GM12878 (cell line): ENCODE data around the gene DISC1. TPM values are rescaled to one million over a fixed set of nuclear protein-coding genes. Genes with fewer than 3 reads are reported as not detected.

Experiments
- ATAC-seq: fragments of 200-7000 bp; cut with Tn5 transposase; 3 replicates; pipeline ENCODE4 v1.9.1; 2020; ENCODE audit warnings: mild to moderate bottlenecking, moderate library complexity
- BruUV-seq: library from RNA; stranded (reverse); fragments of 400-500 nt; replicated peaks from 2 replicates; lab custom pipeline; 2021; lab: Mats Ljungman, UMichigan
- CTCF ChIA-PET: fragments of 300-600 bp; sonication (Branson Sonifier 250); formaldehyde crosslinking; extraction: SDS; loops from one replicate; lab custom pipeline; 2021; ENCODE audit warnings: inconsistent platforms; lab: Yijun Ruan, JAX
- POLR2A ChIA-PET: fragments of 350-600 bp; formaldehyde crosslinking; extraction: SDS; loops from one replicate; lab custom pipeline; 2021; ENCODE audit warnings: inconsistent platforms; lab: Charles Lee
- RAD21 ChIA-PET: fragments of 300-600 bp; sonication (Branson Sonifier 250); formaldehyde crosslinking; loops from one replicate; lab custom pipeline; 2023; ENCODE audit warnings: antibody characterized with exemption; ENCODE audit not compliant: unreplicated experiment; lab: Charles Lee
- SMC1A ChIA-PET: fragments of 300-600 bp; sonication (Branson Sonifier 250); formaldehyde crosslinking; loops from one replicate; lab custom pipeline; 2023; ENCODE audit not compliant: unreplicated experiment, uncharacterized antibody; lab: Charles Lee
- DNase-seq: peaks from one replicate; pipeline ENCODE4 v3.0.0-alpha.2; 2011; ENCODE audit warnings: low read depth, low spot score
- FAIRE-seq: peaks from 3 replicates; lab custom pipeline; 2011; peaks lifted over from hg19 to GRCh38; lab: Jason Lieb, UNC
- H2AFZ ChIP-seq: 2 replicates; pipeline ENCODE4 v1.6.0; 2011; ENCODE audit warnings: low read depth, low read length, control low read depth; ENCODE audit not compliant: control insufficient read depth
- H3K27ac ChIP-seq: 2 replicates; pipeline ENCODE4 v1.5.1; 2011; ENCODE audit warnings: control low read depth; ENCODE audit not compliant: control insufficient read depth, insufficient read depth
- H3K27me3 ChIP-seq, 2 experiments: replicated peaks in 1 of 2; 2 replicates each; pipeline versions ENCODE4 v1.6.0 to v1.6.1; 2011; ENCODE audit warnings: low read length in 1 of 2; ENCODE audit not compliant: control insufficient read depth in 2 of 2, insufficient read depth in 2 of 2
- H3K36me3 ChIP-seq, 2 experiments: 2 replicates each; pipeline ENCODE4 v1.5.1; 2011; ENCODE audit warnings: low read length in 1 of 2; ENCODE audit not compliant: control insufficient read depth in 2 of 2, insufficient read depth in 2 of 2
- H3K4me1 ChIP-seq: 2 replicates; pipeline ENCODE4 v1.6.1; 2011; ENCODE audit warnings: mild to moderate bottlenecking, low read length, moderate library complexity, mixed read lengths; ENCODE audit not compliant: control insufficient read depth, insufficient read depth
- H3K4me2 ChIP-seq: 2 replicates; pipeline ENCODE4 v1.6.0; 2011; ENCODE audit warnings: control low read depth; ENCODE audit not compliant: control insufficient read depth, insufficient read depth
- H3K4me3 ChIP-seq: fragments of 200-600 bp; sonication (generic); 2 replicates; pipeline ENCODE4 v1.5.1; 2016
- H3K79me2 ChIP-seq: 2 replicates; pipeline ENCODE4 v1.6.0; 2011; ENCODE audit warnings: low read length; ENCODE audit not compliant: control insufficient read depth, insufficient read depth
- H3K9ac ChIP-seq: 2 replicates; pipeline ENCODE4 v1.8.0; 2011; ENCODE audit warnings: low read length, control low read depth, mixed read lengths; ENCODE audit not compliant: control insufficient read depth, insufficient read depth
- H3K9me3 ChIP-seq: replicated peaks from 3 replicates; pipeline ENCODE4 v1.5.1; 2011; ENCODE audit warnings: mild to moderate bottlenecking, low read length; ENCODE audit not compliant: control insufficient read depth, insufficient read depth
- H4K20me1 ChIP-seq: 2 replicates; pipeline ENCODE4 v1.6.0; 2011; ENCODE audit not compliant: control insufficient read depth, insufficient read depth
- ATF3 ChIP-seq: IDR thresholded peaks from 2 replicates; pipeline ENCODE4 v1.6.1; 2011; ENCODE audit warnings: low read depth, mild to moderate bottlenecking, low read length, moderate library complexity, borderline replicate concordance; ENCODE audit errors: extremely low read depth
- CEBPB ChIP-seq, 2 experiments: fragments of 150-350 bp in 1 of 2; IDR thresholded peaks; 2 replicates each; pipeline ENCODE4 v1.6.1; 2012 to 2014; ENCODE audit warnings: low read depth in 2 of 2, low read length in 2 of 2, borderline replicate concordance in 1 of 2, inconsistent platforms in 1 of 2
- ESRRA ChIP-seq: IDR thresholded peaks from 2 replicates; pipeline ENCODE4 v1.6.1; 2012; ENCODE audit warnings: mild to moderate bottlenecking, low read length, improper control_type of control experiment
- HDAC6 ChIP-seq: fragments of 200-600 bp; sonication (generic); IDR thresholded peaks from one replicate; pipeline ENCODE4 v1.8.0; 2017; ENCODE audit warnings: antibody characterized with exemption; ENCODE audit not compliant: unreplicated experiment
- IKZF1 ChIP-seq: fragments of 450-650 bp; conservative IDR thresholded peaks from 2 replicates; pipeline ENCODE4 v1.6.1; 2017; ENCODE audit warnings: antibody characterized with exemption, mild to moderate bottlenecking
- IKZF2 ChIP-seq, 2 experiments: fragments of 450-650 bp; IDR thresholded peaks; 2 replicates each; pipeline ENCODE4 v1.6.1; 2017; ENCODE audit warnings: mild to moderate bottlenecking in 2 of 2, moderate library complexity in 2 of 2
- IRF3 ChIP-seq: fragments of 450-650 bp; IDR thresholded peaks from 2 replicates; pipeline ENCODE4 v1.6.1; 2014; ENCODE audit warnings: mild to moderate bottlenecking
- LARP7 ChIP-seq: fragments of 450-650 bp; IDR thresholded peaks from 2 replicates; pipeline ENCODE4 v1.6.1; 2017; ENCODE audit warnings: mild to moderate bottlenecking
- NFXL1 ChIP-seq: fragments of 450-650 bp; IDR thresholded peaks from 2 replicates; pipeline ENCODE4 v1.6.1; 2017; ENCODE audit warnings: antibody characterized with exemption, mild to moderate bottlenecking, borderline replicate concordance
- PAX8 ChIP-seq: fragments of 450-650 bp; IDR thresholded peaks from 2 replicates; pipeline ENCODE4 v1.6.1; 2017; ENCODE audit warnings: mild to moderate bottlenecking, moderate library complexity
- PKNOX1 ChIP-seq: fragments of 450-650 bp; IDR thresholded peaks from 2 replicates; pipeline ENCODE4 v1.6.1; 2016; ENCODE audit warnings: mild to moderate bottlenecking
- PML ChIP-seq: IDR thresholded peaks from 2 replicates; pipeline ENCODE4 v1.6.1; 2012; ENCODE audit warnings: low read length, inconsistent platforms
- RAD51 ChIP-seq: fragments of 450-650 bp; IDR thresholded peaks from 2 replicates; pipeline ENCODE4 v1.6.1; 2016; ENCODE audit warnings: moderate library complexity, mild to moderate bottlenecking, inconsistent platforms
- SMAD5 ChIP-seq: IDR thresholded peaks from 2 replicates; pipeline ENCODE4 v1.6.1; 2016; ENCODE audit warnings: antibody characterized with exemption, low read depth
- TBL1XR1 ChIP-seq: IDR thresholded peaks from 2 replicates; pipeline ENCODE4 v1.6.1; 2012; ENCODE audit warnings: low read depth, low read length, improper control_type of control experiment
- TCF7 ChIP-seq: IDR thresholded peaks from 2 replicates; pipeline ENCODE4 v1.6.1; 2014; ENCODE audit warnings: antibody characterized with exemption, borderline replicate concordance
- ZZZ3 ChIP-seq: IDR thresholded peaks from 2 replicates; pipeline ENCODE4 v1.6.1; 2011; ENCODE audit warnings: low read depth; ENCODE audit not compliant: control insufficient read depth, insufficient read length
- WGBS: methylation state at CpG from one replicate; pipeline ENCODE4 v1.1.6; 2016; ENCODE audit warnings: low lambda C conversion rate; ENCODE audit not compliant: insufficient replicate concordance, insufficient coverage; ENCODE audit errors: missing lambda C conversion rate; 5-methylcytosine and 5-hydroxymethylcytosine counted together
- in situ Hi-C: fragments of 300-500 bp; cut with MboI; formaldehyde crosslinking; loops from 9 replicates; pipeline ENCODE4 v1.14.3; 2018; ENCODE audit warnings: mixed read lengths
- intact Hi-C: fragments of 100-400 bp; cut with micrococcal nuclease; formaldehyde crosslinking; loops from one replicate; pipeline ENCODE4 v1.14.2; 2022; ENCODE audit not compliant: unreplicated experiment
- polyA plus RNA-seq, 11 experiments: library from polyadenylated mRNA; depleted of rRNA in 4 of 11; unstranded in 6 of 11; stranded (reverse) in 5 of 11; fragments of >200 nt; fragmentation: Nextera tagmentation in 4 of 11; fragmentation: Illumina TruSeq in 1 of 11; extraction: Ambion mirVana in 4 of 11; extraction: Trizol in 1 of 11; gene quantifications; 1 replicate in 1 of 11; 2 replicates in 10 of 11; pipeline versions ENCODE4 v1.2.1 to v1.2.3, GENCODE V29; 2011 to 2016; ENCODE audit warnings: inconsistent platforms in 2 of 11, missing spikeins in 2 of 11, low read depth in 1 of 11
- total RNA-seq, 4 experiments: library from RNA; depleted of rRNA in 3 of 4; stranded (reverse); fragments of >200 nt in 3 of 4; fragmentation: Illumina TruSeq in 1 of 4; extraction: Trizol in 1 of 4; gene quantifications; 2 replicates each; pipeline versions ENCODE4 v1.2.1 to v1.2.3, GENCODE V29; 2013 to 2021

The DISC1 gene
- total and polyA plus RNA-seq, 10 of the 15 experiments (the other 5 are each of a cell fraction or from before 2014, with no cell fraction given), result 0.05 to 0.72 (median 0.19) TPM; not detected in 1

- FAIRE-seq (no peak), ATAC-seq (no peak), DNase-seq (no peak)
- 20% methylated on average over 7 of the region's 7 CpGs for whole genome bisulfite sequencing
- no peak overlapping the region for H3K4me2 ChIP-seq
- no TSS peak for BruUV-seq
- ChIA-PET POLR2A (no interaction called here), RAD21 (no interaction called here), SMC1A (no interaction called here), CTCF (interaction anchor here (1.0 kb wide), 1 partner anchor 27 kb away, joined by 3 read pairs; no protein-coding TSS in a partner anchor)
- intact Hi-C loops (no loop called here), in situ Hi-C loops (no loop called here)
- H4K20me1 ChIP-seq, result no peaks in the 10 kb centered on the region
- H3K27ac ChIP-seq, result no peak overlapping the region
- no peaks in the 10 kb centered on the region for H3K36me3 ChIP-seq
- no peaks in the 10 kb centered on the region for H3K79me2 ChIP-seq
- H3K9me3 ChIP-seq, result no peaks in the 10 kb centered on the region
- no peaks in the 10 kb centered on the region for H3K27me3 ChIP-seq
- no peak overlapping the region for H3K9ac ChIP-seq
- no peaks in the 10 kb centered on the region for H3K4me1 ChIP-seq
- no peak overlapping the region for H2AFZ ChIP-seq
- TF ChIP-seq IRF3 (no peak), ZZZ3 (no peak), PML (no peak), IKZF2 (IDR thresholded peaks at IDR 0.05) (no peak), PAX8 (no peak), NFXL1 (no peak), IKZF1 (no peak), ATF3 (no peak), HDAC6 (no peak), RAD51 (no peak), SMAD5 (no peak), TBL1XR1 (no peak), ESRRA (no peak), PKNOX1 (no peak), TCF7 (no peak), CEBPB (IDR thresholded peaks at IDR 0.05; ENCODE audit: borderline replicate concordance in 1 of 2, low read depth in 2 of 2, low read length in 2 of 2) (no peak), LARP7 (no peak)
- H3K4me3 ChIP-seq, result no peak overlapping the region
Measured at GRCh38 chr1:231940116-231940515, 313.5 kb downstream of the DISC1 start.
